GM19395 (cell line): ENCODE data around the gene SORCS1.

Experiments
- ATAC-seq: cut with Tn5 transposase; IDR thresholded peaks from one replicate; pipeline ENCODE4 v1.9.1; 2021; ENCODE audit warnings: mild to moderate bottlenecking, moderate library complexity; ENCODE audit not compliant: unreplicated experiment

The SORCS1 gene

DNA sequence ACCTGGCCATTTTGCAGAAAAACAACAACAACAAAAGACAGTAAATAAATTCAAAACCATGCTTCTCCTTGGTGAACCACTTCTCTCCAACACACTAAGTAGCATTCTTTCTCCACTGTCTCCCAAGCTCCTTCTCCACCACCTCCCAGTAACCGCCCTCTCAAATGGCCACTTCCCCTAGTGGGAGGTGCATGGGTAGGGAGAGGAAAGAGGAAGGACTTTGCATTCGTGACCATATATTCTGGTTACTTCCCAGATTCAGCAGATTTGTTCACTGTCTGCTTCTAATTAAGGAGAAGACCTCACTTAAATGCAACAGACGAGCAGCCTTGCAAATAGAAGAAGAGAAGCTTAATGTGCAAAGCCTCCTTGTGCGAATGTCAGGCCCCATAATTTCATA, 166.8 kb downstream of the SORCS1 start:
- ATAC-seq: no peak

DNA sequence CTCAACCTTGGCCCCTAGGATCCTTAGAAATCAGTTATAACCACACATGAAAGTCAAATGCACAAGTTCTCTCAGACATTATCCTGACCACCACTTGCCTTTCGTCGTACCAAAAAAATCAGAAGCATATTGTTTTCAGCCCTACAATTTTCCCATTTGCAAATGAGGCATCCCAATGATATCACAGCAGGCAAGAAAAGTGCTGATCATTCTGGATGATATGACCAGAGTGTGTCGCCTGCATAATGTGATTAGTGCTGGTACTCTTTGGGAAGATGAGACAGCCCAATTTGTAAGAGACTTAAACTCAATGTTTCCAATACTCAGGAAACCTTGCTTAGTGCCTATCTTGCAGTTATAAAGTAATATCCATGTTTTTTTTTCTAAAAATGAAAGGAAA, 168.0 kb downstream of the SORCS1 start:
- no peak for ATAC-seq

DNA sequence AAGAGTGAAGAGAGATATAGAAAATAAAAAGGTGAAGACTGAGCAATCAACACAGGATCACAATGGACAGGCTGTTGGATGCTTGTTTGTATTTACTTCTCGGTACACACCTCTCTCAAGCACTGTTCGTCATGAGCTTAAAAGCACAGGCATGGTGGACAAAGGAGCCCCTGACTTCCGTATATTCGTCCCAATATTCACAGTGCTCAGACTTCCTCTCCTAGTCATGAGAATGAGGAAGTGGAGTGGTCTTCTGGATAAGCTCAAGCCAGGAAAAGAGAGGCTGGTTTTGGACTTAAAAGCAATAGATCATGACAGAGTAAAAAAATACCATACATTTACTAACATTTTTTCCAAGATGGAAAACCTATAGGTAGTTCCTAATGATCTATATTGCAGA, 172.5 kb downstream of the SORCS1 start:
- ATAC-seq: no peak

DNA sequence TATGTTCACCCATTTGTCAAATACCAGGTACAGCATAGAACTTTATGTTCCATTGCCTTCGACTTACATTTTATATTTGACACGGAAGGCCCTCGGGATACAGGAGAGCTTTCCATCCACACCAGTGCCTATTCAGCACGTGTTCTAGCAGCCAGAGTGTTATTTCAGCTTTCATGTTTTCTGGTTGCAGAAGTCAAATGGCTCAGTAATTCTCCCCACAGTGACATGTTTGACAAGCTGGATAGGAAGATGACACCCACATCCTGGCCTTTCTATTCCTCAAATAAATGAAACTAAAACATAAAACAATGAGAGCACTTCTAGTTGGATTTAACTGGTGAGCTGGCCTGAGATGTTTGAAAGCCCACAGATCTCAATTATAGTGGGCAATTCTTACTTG, 173.4 kb downstream of the SORCS1 start:
- ATAC-seq: no peak

DNA sequence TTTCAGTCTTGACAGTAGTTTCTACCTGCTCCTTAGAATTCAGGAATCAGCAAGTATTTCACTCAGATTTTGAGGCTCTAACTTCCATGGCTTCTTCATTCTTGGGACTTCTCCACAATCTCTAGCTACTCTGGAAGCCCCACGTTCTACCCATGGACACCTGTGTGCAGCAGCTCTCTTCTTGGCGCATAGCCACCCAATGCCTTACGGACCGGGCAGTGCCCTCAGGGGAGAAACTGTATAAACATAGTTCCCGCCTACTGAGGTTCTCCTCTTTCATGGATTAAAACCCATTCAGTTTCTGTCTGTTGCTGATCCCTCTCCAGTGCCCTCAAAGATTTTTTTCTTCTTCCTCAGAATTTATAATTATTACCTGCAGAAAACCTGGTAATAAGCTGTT, 177.1 kb downstream of the SORCS1 start:
- ATAC-seq: no peak

DNA sequence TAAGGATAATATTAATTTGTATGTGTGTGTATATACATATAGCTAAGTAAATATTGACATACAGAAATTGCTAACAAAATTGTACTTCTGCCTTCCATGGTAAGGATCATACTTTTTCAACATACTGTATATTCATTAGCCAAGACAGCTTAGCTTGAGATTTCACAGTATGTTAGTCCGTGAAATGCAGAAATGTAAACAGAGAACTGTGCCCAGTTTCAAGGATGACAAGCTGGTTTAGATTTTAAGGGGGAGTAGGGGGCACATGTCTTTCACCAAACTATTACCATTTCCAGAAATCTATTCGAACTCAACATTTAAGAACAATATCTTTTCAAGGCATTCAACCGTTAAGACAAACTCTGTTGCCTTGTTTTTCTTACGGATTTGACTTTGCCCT, 182.2 kb downstream of the SORCS1 start:
- ATAC-seq: no peak

DNA sequence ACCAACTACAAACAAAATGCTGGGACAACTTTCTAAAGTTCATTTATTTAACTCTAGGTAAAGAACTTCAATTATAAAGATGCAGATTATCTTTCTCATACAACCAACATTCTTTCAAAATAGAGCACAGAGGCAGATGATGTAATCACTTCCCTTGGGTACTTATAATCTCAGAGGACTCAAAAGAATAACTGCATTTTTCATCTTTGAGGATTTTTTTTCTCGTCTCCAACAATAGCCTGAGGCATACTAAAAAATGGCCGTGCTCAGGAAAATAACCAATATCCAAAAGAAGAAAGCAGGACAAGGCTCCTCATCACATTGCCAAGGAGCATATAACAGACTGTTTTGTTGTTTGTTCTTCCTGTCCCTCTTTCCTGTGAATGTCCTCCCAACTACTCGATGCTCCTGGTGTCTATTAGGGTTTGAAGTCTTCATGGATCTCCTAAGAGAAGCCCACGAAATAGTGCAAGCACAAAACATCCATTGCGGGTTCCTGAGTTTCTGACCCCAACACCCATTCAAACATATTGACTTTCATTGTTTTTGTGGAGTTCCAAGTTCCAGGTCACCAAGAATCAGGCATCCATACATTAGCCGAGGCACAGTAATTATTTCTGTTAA, 182.9 kb downstream of the SORCS1 start:
- no peak for ATAC-seq

DNA sequence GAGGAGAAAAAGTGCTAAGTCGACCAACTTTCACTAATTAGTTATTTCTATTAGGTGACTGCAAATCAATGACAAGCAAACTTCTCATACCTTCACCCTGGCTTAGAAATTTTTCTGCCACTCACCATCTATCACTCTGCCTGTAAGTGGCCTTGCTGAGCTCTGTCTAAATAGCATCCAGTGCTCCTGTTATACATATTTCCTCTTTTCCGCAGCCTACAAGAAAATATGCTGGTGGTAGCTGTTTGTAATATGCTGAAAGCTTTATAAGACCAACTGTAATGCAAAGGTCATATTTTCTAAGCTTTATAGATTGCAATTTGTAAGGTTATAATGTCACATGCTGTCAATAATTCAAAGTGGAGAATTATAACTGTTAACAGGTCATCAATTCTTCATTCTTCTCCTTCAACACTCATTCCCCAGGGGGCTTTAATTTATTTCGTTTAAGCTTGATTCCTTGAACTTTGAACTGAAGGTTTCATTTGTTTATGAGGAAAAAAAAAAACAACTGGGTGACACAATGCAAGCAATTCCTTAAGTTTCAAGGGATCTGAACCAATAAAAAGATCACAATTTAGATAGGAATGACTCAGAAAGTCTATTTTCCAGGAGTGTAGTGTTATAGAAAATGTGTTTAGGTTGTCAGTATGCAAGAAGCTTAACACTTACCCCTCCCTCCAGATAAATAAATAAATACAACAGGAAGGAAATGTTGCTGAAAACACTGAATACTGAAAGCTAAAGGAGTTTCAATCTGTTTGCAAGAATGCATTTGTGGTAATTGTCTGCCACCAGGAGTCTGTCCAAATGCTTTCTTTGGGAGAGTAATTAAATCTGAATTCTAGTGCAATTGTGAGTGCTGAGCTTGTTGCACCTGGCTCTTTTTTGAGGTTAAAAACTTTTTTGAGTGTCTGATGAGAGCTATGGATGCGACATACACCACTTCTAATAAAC, 183.7 kb downstream of the SORCS1 start:
- ATAC-seq: peak; percentile 88

DNA sequence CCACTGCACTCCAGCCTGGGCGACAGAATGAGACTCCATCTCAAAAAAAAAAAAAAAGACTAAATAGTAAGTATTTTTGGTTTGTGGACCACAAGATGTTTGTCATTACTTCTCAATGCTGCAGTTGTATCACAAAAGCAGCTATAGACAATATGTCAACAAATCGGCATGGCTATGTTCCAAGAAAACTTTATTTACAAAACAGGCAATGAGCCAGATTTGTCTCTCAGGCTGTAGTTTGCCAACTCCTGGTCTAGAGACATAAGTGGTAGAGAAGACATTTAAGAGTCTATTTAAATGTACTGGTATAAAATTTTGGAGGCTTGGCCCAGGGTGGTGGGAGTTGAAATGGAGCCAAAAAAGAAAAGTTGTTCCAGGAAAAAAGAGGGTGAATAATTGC, 185.8 kb downstream of the SORCS1 start:
- no peak for ATAC-seq

DNA sequence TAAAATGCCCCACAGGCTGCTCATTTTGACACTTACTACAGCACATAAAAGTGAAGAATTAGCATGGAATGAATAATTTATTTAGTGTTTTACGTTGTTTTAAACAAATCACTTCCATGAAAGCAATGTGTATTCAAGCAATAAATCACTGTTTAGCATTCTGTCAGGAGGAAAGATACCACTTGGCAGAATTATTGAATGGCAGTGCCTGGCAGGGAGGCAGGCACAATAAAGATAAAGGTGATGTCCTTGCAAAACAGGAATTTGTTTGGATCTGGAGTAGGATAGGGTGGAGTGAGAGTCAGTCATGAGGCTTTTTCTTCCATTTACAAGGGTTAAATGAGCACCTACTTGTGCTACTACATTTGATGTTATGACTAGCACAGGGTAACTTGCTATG, 190.8 kb downstream of the SORCS1 start:
- no peak for ATAC-seq

DNA sequence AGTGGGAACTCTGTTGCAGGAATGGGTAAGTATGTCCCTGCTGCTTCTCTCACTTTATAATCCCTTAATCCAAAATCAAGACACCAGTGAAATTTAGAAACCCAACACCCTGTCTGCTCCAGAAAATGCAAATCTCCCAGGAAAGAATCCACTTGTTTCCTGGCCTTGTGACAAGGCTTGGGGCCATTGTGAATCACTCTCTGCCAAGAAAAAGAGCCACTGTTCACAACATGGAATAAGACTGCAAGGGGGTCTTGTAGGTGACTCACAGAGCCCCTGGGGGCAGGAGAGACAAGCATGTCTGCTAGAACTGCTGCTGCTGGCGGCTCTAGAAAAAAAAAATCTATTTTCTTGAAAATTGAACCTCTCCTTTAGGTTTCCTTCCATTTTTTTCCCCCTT, 191.2 kb downstream of the SORCS1 start:
- ATAC-seq: no peak

DNA sequence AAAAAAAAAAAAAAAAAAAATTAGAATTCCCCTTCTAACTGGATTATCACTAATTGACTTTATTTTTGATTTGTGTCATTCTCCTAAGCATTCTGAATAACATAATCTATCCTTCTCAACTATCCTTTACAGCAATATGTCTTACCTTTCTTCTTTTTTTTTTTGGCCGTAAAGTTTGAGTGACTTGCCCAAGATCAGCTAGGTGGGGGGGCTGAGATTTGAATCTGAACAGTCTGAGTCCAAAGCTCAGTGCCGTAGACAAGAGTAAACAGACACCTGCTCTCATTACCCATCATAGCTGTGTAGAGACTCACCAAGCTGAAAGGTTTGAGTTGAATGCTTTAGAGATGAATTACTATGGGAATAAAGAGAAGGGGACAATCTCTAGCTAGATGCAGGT, 192.1 kb downstream of the SORCS1 start:
- ATAC-seq: no peak

DNA sequence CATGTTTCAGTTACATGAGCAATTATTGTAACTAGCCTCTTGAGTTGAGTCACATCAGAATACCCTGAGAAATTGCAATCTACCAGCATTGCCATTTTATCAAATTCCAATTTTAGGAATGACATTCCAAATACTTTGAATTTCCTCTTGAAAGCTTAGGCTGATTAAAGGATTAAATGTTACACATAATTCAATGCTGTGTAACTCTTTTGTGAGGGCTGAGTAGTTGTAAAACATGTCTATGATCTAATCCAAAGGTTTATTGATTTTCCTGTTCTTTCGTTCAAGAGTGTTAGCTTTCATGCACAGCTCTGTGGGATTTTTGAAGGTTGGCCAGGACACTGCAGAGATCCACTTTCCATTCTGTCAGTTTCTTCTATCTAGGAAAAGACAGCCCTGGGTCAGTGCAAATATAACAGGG, 193.1 kb downstream of the SORCS1 start:
- ATAC-seq: no peak

DNA sequence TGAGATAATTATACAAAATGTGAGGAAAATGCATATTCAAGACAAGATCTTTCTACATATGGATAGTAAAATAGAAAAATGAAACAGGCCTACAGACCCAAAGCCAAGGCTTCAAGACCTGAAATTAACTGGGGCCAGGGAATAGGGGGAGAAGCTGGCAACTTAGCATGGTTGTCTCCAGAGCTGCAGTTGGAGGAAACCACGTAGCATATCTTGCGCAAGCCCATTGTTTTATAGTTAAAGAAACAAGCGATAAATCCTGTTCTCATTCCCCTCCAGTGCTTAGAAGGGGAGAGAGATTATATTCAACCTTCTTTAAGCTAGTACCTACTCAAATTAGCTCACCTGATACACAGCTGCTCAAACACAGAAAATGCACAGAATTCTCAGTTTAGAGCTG, 197.1 kb downstream of the SORCS1 start:
- ATAC-seq: no peak

DNA sequence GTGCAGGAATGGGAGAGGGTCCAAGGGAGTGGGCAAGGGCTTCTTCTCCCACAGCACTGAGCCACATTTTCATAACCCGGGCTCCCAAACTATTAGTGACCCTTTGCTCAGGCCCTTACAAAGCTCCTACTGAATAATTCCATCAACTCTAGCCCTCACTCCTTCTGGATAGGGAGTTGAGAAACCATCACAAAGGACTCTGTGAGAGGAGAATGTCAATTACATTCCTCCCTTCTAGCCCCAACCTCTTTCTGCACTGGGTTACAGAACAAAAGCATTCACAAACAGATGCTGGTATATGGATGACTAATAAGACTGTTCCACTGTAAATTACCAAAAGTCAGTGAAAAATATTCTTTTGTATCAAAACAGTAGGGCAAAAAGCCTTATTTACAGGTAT, 203.7 kb downstream of the SORCS1 start:
- no peak for ATAC-seq

DNA sequence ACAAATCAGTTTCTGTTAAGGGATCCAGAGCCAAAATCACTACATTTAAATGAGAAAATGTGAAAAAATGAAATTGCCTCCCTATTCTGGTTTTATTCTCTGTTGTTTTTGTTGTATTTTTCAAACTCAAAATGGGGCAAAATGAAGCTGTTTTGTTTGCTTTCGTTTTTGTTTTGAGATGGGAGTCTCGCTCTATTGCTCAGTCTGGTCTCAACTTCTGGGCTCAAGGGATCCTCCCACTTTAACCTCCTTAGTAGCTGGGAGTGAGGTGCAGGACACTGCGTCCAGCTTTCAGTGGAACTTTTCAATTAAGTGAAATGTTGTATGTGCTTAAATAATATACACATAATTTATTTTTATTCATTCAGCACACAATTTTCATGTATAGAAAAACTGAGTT, 205.0 kb downstream of the SORCS1 start:
- peak; percentile 50 for ATAC-seq

DNA sequence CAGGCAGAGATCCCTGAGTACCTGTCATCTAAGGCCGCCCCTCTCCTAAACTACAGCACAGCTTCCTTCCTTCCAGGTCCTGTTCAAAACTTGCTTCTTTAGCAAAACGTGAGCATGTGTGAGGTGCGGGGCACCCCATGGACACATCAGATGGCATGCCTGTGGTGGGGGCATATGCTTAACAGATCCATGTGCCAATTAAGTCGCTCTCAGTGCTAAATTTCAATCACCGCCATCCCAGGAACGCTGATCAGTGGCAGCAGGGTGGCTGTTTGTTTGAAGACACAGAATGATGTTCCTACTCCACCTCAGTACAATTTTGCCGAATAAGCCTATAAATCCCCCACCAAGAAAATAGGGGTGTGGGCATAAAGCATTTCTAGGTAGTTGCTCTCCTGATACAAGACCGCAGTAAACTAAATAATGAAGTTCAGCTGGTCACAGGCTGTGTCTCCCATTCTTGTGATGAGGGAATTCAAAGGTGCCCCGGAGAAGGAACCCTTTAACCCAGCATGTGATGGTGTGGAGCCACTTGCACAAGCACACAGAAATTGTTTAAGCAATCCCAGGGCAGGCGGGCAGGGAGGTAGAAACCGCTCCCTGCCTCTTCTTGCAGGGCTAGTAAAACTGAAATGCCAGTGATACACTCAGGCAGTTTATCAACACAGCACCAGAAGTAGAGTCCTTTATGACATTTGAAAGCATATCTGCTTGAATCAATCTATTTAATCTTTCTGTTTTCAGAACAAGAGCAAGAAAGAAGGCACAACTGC, 205.7 kb downstream of the SORCS1 start:
- ATAC-seq: peak; percentile 0

DNA sequence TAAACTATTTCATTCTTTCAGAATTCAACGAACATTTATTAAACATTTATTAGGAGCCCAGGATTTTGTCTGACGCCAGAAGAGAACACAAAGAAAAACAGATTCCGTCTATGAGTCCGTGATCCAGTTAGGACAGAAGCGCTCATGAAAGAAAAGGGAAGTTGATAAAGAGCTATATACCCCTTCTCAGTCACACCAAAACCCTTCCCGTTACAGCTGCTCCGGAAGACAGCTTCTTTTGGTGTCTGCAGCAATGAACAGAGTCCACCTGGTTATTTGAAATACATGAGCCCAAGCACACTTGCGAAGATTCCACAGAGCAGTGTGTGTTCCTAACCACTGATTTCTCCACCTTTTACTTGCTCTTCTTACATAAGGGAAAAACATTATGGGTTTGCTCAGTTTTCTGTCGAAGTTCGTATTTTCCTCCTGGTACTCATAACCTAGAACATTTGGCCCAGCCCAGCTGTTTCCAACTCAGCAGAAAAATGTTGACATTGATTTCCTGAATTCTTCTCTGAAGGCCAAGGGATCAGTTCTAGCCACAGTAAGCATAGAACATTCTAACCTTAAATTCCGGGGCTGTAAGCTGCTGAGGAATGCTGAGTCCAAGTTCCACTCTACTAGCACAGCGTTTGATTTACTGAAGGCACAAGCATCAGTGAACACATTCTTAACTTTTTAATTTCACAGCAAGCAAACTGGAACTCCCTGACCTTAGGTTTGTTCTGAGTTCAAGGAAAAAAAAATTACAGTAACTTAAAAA, 206.5 kb downstream of the SORCS1 start:
- peak; percentile 78 for ATAC-seq

DNA sequence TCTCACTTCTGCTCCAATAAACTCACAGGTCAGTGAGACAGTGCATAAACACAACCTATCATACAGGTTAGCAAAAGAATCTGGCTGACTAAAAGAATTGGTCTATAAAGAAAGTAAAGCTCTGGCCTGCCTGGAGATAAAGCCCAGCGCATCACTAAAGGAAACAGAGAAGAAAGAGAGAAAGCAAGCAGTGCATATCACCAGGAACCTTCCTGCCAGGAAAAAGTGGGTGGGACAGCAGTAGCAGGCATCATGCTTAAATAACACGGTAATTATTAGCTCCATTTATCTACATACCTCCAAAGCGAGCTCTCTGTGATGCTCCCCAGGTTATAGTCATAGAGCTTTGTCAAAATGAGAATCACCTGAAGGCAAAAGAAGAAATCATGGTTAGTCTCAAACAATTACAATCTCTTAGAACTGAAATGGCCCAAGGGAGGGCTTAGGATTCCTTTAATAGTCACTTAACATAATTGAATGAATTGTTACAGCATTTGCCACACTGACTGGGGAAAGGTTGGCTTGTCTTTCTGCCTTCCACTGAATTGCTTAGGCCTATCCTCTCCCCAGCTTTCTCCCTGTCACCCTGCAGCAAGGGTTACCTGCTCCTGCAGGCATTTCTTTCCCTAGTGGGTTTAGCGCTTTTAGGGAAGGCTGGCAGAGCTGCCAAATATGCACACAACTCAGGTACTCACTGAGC, 208.1 kb downstream of the SORCS1 start:
- ATAC-seq: no peak

DNA sequence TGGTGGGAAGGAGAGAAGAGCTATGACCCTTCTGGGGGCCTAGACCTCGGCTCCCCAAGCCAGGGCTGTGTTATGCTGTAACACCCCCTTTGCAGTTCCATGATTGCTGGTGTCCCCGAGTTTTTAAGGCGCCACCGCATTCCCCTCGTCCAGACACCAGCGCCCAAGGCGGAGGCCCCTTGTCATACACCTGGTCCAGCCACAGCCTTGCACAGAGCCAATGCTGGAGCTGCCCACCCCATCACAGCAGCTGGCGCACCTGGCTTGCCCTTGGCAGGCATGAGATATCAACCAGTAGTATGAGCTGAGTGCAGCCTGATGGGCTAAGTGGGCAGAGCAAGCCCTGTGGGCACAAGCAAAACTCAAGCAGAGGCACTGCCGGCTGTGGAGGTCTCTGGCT, 209.4 kb downstream of the SORCS1 start:
- ATAC-seq: no peak
